ENCODE measurements around the gene C22orf39. TPM values are rescaled to one million over a fixed set of nuclear protein-coding genes. Genes with fewer than 3 reads are reported as not detected.

Gene C22orf39
- total RNA-seq, 1 experiment from 2014 or later, result 26.5 TPM

GRCh38 chr22:19482297-19482696 is 34.8 kb upstream of the C22orf39 start (continued):
- TF ChIP-seq PREB (CRISPR knock-in tag; IDR thresholded peaks at IDR 0.05; ENCODE audit: borderline replicate concordance), result no peak
- no peak for TF ChIP-seq ATF3 (CRISPR knock-in tag; conservative IDR thresholded peaks at IDR 0.05)
- no peak for TF ChIP-seq FOXP4 (CRISPR knock-in tag; IDR thresholded peaks at IDR 0.05)

- CTCF ChIA-PET, result interaction anchor here (0.7 to 2.9 kb wide), 3 partner anchors 149 to 215 kb away, joined by 3 to 18 read pairs (median 3); no protein-coding TSS in a partner anchor
- ATAC-seq, result no peak
- DNase-seq (ENCODE audit: low spot score), result no peak
- Mint-ChIP-seq H3K4me3 (peak overlapping the region; percentile 96), H3K9me3 (no peaks in the 10 kb centered on the region), H3K36me3 (peaks cover 31% of the 10 kb centered on the region), H3K4me1 (peaks cover 23% of the 10 kb centered on the region), H3K27me3 (ENCODE audit: low read depth) (no peaks in the 10 kb centered on the region), H3K27ac (peak overlapping the region; percentile 99; the same call in 1 of the 2 replicates)
- TF ChIP-seq ZNF317 (CRISPR knock-in tag; IDR thresholded peaks at IDR 0.05; ENCODE audit: borderline replicate concordance, low read depth), result no peak
- no peak for TF ChIP-seq FOXP1 (CRISPR knock-in tag; IDR thresholded peaks at IDR 0.05; ENCODE audit: borderline replicate concordance)
- TF ChIP-seq TEAD4 (CRISPR knock-in tag; IDR thresholded peaks at IDR 0.05), result no peak
- no peak for TF ChIP-seq ZNF425 (CRISPR knock-in tag; conservative IDR thresholded peaks at IDR 0.05)
- TF ChIP-seq FOXK1 (CRISPR knock-in tag; IDR thresholded peaks at IDR 0.05), result no peak
- no peak for TF ChIP-seq E2F1 (CRISPR knock-in tag; IDR thresholded peaks at IDR 0.05)
- POLR2A ChIA-PET, result no interaction called here
These were observed 33.3 kb upstream of the C22orf39 start for GRCh38 chr22:19480789-19481188.

- POLR2A ChIA-PET, result interaction anchor here (0.6 to 1.0 kb wide), 5 partner anchors 21 to 182 kb away, joined by 3 to 5 read pairs (median 4); partner anchors contain the start of genes C22orf39 and HIRA
- CTCF ChIA-PET, result interaction anchor here (0.7 to 2.9 kb wide), 12 partner anchors 14 to 336 kb away, joined by 3 to 18 read pairs (median 4); partner anchors contain the start of gene ESS2
- ATAC-seq (no peak), DNase-seq (ENCODE audit: low spot score) (no peak)
- Mint-ChIP-seq H3K4me1 (peaks cover 23% of the 10 kb centered on the region), H3K9me3 (no peaks in the 10 kb centered on the region), H3K27ac (peak overlapping the region; percentile 99), H3K4me3 (peak overlapping the region; percentile 96), H3K36me3 (peaks cover 26% of the 10 kb centered on the region), H3K27me3 (ENCODE audit: low read depth) (no peaks in the 10 kb centered on the region)
- TF ChIP-seq SMAD3 (CRISPR knock-in tag; IDR thresholded peaks at IDR 0.05; ENCODE audit: borderline replicate concordance) (no peak), ZSCAN18 (CRISPR knock-in tag; IDR thresholded peaks at IDR 0.05) (no peak), ERG (CRISPR knock-in tag; IDR thresholded peaks at IDR 0.05) (no peak), AFF4 (CRISPR knock-in tag; IDR thresholded peaks at IDR 0.05; ENCODE audit: borderline replicate concordance) (no peak), ZNF263 (CRISPR knock-in tag; IDR thresholded peaks at IDR 0.05; ENCODE audit: low read depth) (no peak), NR1H2 (CRISPR knock-in tag; IDR thresholded peaks at IDR 0.05) (no peak), NFYB (CRISPR knock-in tag; conservative IDR thresholded peaks at IDR 0.05; ENCODE audit: low read depth) (no peak), RORB (CRISPR knock-in tag; IDR thresholded peaks at IDR 0.05) (no peak), MYBL2 (CRISPR knock-in tag; IDR thresholded peaks at IDR 0.05) (no peak)
These were observed 32.7 kb upstream of the C22orf39 start for GRCh38 chr22:19480173-19480568.
